Measurements from ENCODE around the gene KLF6. TPM values are rescaled to one million over a fixed set of nuclear protein-coding genes. Genes with fewer than 3 reads are reported as not detected.

Gene KLF6
- polyA plus RNA-seq, 1 of the 3 experiments (the other 2 are of a cell fraction) = 148 TPM

- TF ChIP-seq TEAD4 (IDR thresholded peaks at IDR 0.05; ENCODE audit: borderline replicate concordance, insufficient read depth) (no peak), GATA2 (CRISPR knock-in tag; IDR thresholded peaks at IDR 0.05) (no peak), RFX5 (IDR thresholded peaks at IDR 0.05; ENCODE audit: low read length) (no peak), PBX3 (IDR thresholded peaks at IDR 0.05) (peak; percentile 65), POLR2AphosphoS5 (IDR thresholded peaks at IDR 0.05; ENCODE audit: low read depth, low read length) (0 out of 2 replicates have a peak, but pooled peaks have one; percentile 41), JUND (IDR thresholded peaks at IDR 0.05) (peak; percentile 17; the same call in 1 of the 2 replicates), ELF1 (IDR thresholded peaks at IDR 0.05) (no peak), REST (IDR thresholded peaks at IDR 0.05; ENCODE audit: low read depth, low read length) (no peak), ZBTB33 (IDR thresholded peaks at IDR 0.05; ENCODE audit: borderline replicate concordance, low read depth) (no peak), RXRA (IDR thresholded peaks at IDR 0.05; ENCODE audit: borderline replicate concordance, low read depth) (no peak), TCF12 (IDR thresholded peaks at IDR 0.05) (peak; percentile 84)
These were observed 18.8 kb downstream of the KLF6 start (continued) for GRCh38 chr10:3766046-3766756.

GRCh38 chr10:3765146-3765545 lies 19.9 kb downstream of the KLF6 start:
- Histone ChIP-seq H3F3A (replicated peaks; ENCODE audit: insufficient read depth) (peaks cover 19% of the 10 kb centered on the region), H3K4me2 (no peak overlapping the region), H3K79me2 (ENCODE audit: insufficient read depth) (no peaks in the 10 kb centered on the region), H3K9me2 (no peaks in the 10 kb centered on the region), H3K9ac (no peak overlapping the region), H3K27ac (ENCODE audit: low read depth in 2 of 2, low read length in 1 of 2) (no peak overlapping the region), H3K27me3 (ENCODE audit: insufficient read depth) (no peaks in the 10 kb centered on the region), H3K4me1 (ENCODE audit: control insufficient read depth in 1 of 2, insufficient read depth in 2 of 2, low read depth in 1 of 2, low read length in 1 of 2) (peaks cover 23 to 27% of the 10 kb centered on the region in 2 experiments), H3K9me3 (no peaks in the 10 kb centered on the region), H3K4me3 (ENCODE audit: low read depth in 2 of 2, low read length in 1 of 2) (no peak overlapping the region), H4K20me1 (ENCODE audit: insufficient read depth) (no peaks in the 10 kb centered on the region), H3K36me3 (replicated peaks in 1 of 2; ENCODE audit: control insufficient read depth in 1 of 2, insufficient read depth in 2 of 2, low read length in 1 of 2) (no peaks in the 10 kb centered on the region), H2AFZ (ENCODE audit: low read depth) (no peak overlapping the region)
- TF ChIP-seq MXI1 (IDR thresholded peaks at IDR 0.05; ENCODE audit: low read depth, low read length) (no peak), SIN3A (IDR thresholded peaks at IDR 0.05; ENCODE audit: borderline replicate concordance, low read depth, low read length) (no peak), RFX5 (IDR thresholded peaks at IDR 0.05; ENCODE audit: low read length) (no peak), SMC3 (IDR thresholded peaks at IDR 0.05; ENCODE audit: low read depth, low read length) (no peak), REST (IDR thresholded peaks at IDR 0.05; ENCODE audit: low read depth, low read length) (no peak), TAF1 (IDR thresholded peaks at IDR 0.05; ENCODE audit: borderline replicate concordance, low read depth, low read length) (no peak), TEAD4 (IDR thresholded peaks at IDR 0.05; ENCODE audit: borderline replicate concordance, insufficient read depth) (no peak), NRF1 (IDR thresholded peaks at IDR 0.05; ENCODE audit: low read depth, low read length) (no peak), FOXJ3 (CRISPR knock-in tag; IDR thresholded peaks at IDR 0.05) (no peak)
- 74% methylated on average over 6 of the region's 6 CpGs for WGBS (ENCODE audit: low lambda C conversion rate)
- CTCF ChIA-PET = no interaction called here
- no peak for DNase-seq
- POLR2A ChIA-PET = no interaction called here

Measured in SK-N-SH (cell line).